NB4 (cell line): ENCODE results near the gene FAM47C.
"Not testable (repeated sequence)": the region's sequence is repeated elsewhere in the genome, so short reads cannot be mapped to it uniquely, and the experiment has no call there.

Experiments used
- CTCF ChIP-seq: IDR thresholded peaks from one replicate; pipeline ENCODE4 v1.5.1; 2012; ENCODE audit warnings: low read depth, low read length
- MYC ChIP-seq: IDR thresholded peaks from 2 replicates; pipeline ENCODE4 v1.6.1; 2011; ENCODE audit warnings: low read depth, low read length
- POLR2A ChIP-seq: IDR thresholded peaks from 2 replicates; pipeline ENCODE4 v1.6.1; 2011; ENCODE audit warnings: mild to moderate bottlenecking; ENCODE audit not compliant: insufficient read length; ENCODE audit errors: extremely low read depth

GRCh38 chrX:37036674-37037220 is 28.6 kb downstream of the FAM47C start:
- not testable (repeated sequence) for TF ChIP-seq CTCF, POLR2A, MYC
